ENCODE data around the gene NRP1.
A peak's percentile ranks its signal among the peaks of the same experiment; 100 is the strongest.
"Not testable (repeated sequence)": the region's sequence is repeated elsewhere in the genome, so short reads cannot be mapped to it uniquely, and the experiment has no call there.

The NRP1 gene

DNA sequence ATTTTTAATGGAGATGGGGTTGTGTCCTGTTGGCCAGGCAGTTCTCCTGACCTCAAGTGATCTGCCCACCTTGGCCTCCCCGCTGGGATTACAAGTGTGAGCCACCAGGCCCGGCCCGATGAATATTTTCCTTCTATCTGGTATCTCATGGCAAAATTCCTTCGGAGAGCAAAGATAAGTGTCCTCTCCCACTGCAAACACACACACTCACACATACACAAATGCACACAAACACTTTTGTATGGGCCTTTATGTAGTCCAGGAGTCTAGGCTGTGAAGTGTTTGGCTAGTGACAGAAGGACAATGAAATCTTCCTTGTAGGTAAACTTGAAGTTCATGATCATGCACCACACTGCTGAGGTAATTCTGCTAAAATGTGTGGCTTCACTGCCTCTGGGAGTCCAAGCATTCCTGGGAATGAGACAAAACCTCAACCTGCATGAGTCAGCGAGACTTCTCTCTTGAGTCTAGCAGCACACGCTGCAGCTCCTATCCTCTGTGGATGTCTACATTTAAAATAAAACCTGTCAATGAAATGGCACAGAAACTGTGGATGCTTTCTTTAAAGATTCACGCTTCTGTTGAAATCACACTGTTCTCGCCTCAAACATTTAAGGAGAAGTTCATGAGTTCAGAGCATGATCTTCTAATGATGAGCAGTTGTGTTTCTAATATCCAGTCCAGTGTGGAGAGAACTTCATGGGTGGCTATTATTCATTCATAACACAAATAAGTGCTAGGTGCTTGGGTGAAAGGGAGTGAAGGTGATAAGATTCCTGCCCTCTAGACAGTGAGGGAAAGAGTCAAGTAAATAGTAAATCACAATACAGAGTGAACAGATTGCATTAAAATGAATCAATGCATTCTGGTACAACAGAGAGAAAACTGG lies 96.5 kb downstream of the NRP1 start:
- DNase-seq (ENCODE audit: low spot score): peak; percentile 82

DNA sequence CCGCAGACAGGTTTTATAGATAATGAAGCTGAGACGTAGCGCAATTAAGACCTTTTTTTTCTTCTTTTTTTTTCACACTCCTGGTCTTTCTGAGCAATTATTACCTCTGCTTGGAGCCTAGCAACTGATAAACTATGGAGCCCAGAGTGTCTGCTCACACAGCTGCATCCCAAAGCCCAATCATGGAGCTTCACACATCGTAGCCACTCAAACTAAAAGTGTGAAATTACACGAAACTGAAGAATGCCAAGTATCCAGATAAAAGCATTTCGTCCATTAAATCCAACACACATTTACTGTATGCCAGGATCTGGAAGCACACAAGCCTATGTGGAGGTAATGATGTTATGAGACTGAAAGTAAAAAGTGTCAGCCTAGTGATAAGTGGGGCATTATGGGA lies 97.6 kb downstream of the NRP1 start:
- no peak for DNase-seq (ENCODE audit: low spot score)

DNA sequence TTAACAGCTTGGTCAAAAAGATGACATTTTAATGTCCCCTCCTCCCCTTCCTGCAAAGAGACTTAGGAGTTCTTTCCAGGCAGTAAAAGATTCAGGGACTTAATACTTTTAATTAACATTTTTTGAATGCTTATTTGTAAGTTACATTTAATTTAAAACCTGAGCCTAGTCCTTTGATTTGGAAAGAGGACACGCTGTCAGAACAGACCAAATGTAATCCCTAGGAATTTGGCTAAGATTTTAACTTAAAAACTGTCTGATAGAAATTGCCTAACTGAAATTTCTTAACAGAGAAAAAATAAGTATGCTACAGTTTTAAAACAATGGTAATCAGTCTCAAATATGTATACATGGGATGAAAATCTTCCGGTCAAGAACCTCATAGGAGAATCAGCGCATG lies 98.5 kb downstream of the NRP1 start:
- DNase-seq (ENCODE audit: low spot score): no peak

DNA sequence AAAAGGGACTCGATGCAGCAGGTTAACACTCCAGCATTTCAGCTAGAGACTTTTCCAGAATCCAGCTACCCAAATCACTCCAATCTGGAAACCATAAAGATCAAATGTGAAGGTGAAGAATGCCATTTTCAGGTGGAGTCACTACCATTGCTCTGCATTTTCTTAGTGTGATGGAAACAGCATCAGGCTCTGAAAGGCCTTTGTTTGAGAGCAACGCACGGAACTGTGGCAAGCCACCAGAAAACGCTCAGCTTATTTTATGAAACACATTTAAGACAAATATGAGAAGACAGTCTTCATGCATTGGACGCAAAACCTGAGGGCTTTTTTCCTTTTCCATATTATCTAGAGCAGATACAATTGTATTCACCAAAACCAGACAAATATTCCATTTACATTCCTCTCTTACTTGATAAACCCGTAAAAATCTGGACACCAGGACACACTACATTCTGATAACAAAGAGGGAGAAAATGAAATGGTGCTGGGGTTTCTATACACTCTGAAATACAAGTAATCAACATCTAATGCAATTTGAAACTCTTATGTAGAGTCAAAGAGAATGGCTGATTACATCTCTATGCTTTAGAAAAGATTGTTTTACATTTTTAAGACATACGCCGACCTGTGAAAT lies 99.1 kb downstream of the NRP1 start:
- DNase-seq (ENCODE audit: low spot score): no peak

DNA sequence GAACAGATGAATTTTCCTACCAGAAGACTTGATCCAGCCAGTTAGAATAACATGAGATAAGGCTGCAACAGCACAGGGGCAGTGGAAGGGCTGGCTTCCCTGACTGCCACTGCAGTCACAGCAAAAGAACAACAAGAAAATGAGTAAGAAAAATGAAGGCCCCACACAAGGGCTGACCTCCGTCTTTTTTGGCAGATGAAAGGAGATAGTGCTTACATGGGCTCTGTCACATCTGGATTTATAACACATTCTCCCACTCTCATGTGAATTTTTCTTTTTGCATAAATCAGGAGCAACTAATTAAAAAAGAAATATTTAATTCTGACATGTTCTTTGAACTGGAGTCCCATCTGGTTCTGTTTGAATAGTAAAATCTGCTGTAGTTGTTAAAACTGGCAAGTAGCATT lies 99.6 kb downstream of the NRP1 start:
- DNase-seq (ENCODE audit: low spot score): no peak

DNA sequence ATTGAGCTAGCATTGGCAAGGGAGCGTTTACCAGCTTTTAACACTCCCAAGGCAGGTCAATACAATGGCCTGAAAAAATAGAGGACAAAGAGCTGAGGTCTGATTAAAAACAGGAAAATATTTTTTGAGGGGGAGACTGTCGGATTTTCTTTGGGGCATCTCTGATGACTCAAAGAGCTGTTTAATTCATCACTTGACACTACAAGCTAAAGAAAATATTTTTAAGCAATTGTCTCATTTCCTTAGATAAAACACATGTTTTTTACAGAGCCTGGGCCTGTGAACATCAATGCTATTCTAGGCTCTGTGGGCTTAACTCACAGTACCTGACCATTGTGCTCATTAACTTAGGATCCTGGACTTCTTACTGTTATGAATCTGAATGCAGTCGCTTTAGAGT lies 100.8 kb downstream of the NRP1 start:
- no peak for DNase-seq (ENCODE audit: low spot score)

DNA sequence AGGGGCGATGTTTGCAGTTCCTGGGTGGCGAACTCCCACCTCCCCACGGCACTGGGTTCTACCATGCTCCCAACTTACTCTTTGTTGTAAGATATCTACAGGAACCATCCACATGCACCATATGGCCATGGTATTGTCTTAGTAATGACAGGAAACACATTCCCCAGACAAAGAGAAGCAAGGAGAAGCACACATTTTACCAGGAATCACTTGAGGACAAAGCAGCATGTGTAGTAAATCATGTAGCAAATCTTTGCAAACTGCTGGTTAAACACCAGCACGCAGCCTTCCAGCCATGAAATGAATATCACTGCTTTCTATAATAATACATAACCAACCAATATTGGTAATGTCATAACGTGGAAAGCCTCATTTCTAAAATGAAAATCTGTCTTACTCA lies 101.2 kb downstream of the NRP1 start:
- DNase-seq (ENCODE audit: low spot score): no peak

DNA sequence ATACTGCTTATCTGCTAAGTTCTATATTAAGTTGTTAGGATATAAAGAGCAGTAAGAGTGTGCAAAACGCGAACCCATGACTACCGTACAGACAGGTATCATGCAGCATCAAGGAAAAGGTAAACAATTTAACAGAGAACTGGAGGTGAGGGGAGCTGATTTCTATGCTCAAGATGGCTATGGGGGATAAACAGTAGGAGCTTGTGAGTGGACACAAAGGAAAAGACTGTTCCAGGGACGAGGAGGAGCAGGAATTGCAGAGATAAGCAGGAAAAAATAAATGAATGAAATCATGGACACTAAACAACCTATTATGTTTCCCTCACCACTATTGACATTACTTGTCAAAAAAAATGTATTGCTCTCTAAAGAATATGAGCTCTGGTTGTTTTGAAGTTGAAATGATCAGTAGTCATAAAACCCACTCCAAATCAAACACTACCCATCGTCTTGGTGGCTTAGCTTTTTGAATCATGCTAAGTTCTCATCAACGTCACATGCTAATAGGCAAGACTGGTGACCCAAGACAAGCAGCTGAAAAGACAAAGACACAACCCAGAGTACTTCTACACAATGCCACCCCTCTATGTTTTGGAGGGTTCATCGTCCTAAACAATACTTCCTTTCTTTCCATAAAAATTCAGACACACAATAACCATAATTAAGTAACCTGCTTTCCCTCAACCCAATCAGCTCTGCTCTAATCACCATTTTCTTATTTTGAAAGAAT lies 102.7 kb downstream of the NRP1 start:
- no peak for DNase-seq (ENCODE audit: low spot score)

DNA sequence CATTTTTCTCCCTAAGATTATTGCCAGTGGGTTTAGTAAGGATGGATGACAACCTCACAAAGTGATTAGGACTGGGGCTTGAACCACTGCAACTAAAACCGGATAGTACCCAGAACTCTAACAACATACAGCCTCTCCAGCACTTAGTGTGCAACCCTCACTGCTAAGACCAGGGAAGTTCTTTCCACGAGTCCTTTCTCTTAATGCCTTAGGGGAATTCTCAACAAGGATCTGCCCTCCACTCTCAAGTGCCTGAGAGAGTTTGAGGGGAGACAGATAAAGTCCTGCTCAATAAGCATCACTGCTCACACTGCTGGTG lies 104.6 kb downstream of the NRP1 start:
- DNase-seq (ENCODE audit: low spot score): no peak

DNA sequence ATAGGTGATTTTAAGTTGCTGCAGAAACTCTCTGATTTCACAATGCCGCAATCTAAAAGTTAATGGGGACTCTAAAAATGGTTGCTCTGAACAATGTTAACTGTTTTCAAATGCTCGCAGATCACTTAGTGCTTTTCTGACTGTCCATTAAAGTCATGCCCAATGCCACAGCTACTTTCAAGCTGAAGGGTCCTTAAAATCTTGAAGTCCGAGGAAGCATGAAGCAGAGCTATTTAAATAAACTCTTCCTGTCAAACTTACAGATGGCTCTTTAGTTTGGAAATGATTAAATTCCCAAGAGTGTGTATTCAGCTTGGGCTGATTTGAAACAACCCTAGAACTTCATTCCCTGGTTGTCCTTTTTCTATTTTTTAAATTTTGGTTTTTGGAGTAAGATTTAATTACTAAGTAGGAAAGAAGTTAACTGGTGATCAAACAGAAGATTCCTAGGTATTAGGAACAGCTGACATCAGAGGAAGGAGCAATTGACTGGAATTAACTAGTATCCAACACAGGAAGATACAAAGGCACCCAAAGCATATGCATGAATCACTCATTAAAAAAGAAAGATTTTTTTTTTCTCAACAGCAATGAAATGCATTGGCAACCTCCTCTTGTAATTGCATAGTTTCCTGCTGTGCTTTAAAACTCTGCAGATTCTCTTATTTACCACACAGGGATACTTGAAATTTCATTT lies 105.1 kb downstream of the NRP1 start:
- no peak for DNase-seq (ENCODE audit: low spot score)

DNA sequence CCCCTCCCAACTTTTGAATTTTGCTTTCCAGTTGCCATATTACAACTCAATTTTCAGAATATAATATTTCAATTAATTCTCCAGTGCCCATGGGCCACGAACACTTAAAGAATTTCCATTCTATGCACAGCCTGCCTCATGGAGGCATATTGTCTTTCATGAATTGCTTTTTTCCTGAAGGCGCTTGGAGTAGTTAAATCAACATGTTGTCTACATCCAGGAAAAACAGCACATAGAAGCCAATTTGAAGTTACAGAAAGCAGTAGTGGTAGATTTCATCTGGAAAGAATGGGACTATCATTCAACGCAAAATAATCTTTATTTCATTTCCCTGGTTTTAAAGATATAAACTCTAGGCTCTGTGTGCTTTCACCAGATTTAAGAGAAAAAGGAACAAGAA lies 106.0 kb downstream of the NRP1 start:
- DNase-seq (ENCODE audit: low spot score): no peak

DNA sequence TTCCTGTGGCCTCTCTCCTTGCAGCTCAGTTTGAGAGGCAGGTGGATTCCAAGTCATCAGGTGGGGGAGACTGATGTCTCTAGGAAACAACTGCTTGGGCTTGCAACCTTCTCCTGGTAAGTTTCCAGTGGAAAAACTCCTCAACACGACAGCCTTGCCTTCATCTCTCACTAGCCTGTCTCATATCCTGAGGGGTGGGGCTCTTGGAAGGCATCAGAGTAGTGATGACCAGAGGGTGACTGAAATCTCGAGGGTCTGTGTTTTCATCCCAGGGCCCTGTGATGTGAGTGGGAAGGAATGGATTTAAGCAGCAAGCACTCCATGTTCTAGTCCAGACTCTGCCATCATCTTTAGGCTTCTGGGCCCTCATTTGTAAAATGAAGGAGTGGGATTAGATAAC lies 107.0 kb downstream of the NRP1 start:
- DNase-seq (ENCODE audit: low spot score): no peak

DNA sequence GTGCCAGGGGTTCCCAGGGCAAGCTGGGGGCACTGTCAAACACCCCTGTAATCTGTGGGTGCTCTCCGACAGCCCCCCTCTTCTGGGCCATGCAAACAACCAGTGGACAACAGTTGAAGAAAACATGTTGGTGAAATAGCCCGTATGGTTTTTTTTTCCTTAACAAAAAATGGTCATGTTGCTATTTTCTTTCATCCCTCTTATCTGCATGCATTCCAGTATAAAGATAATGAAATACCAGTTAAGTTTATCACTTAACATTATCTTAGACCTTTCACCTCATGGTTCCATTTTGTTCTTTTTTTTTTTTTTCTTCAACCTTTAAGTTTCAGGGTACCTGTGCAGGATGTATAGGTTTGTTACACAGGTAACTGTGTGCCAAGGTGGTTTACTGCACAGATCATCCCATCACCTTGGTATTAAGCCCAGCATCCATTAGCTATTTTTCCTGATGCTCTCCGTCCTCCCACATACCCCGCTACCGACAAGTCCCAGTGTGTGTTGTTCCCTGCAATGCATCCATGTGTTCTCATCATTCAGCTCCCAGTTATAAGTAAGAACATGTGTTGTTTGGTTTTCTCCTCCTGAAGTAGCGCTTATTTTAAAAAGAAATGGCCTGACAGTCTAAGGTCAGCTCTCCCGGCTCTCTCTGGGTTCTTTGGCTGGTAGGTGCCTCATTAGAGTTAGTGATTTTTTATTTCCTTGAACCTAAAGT lies 110.1 kb downstream of the NRP1 start:
- no peak for DNase-seq (ENCODE audit: low spot score)

DNA sequence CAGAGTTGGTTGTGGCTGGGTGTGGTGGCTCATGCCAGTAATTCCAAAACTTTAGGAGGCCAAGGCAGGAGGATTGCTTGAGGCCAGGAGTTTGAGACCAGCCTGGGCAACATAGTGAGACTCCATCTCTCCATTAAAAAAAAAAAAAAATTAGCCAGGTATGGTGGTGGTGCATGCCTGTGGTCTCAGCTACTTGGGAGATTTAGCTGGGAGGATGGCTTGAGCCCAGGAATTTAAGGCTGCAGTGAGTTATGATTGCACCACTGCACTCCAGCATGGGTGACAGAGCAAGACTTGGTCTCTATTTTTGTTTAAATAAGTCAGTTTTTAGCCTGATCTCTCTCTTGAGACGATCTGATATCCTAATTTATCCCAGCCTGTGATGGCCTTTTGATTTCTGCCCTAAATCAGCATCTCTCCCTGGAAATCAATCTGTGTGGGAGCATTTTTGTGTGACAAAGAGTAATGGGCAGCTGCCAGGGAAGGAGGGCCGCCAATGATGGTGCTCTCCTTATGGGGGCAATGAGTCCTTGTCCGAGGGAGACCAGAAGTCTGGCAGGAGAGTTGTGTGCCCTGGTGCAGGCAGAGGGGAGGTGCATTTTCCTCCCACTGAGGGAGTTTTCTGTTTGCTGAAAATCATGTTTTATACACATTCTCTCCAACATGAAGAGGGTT lies 111.0 kb downstream of the NRP1 start:
- DNase-seq (ENCODE audit: low spot score): no peak

DNA sequence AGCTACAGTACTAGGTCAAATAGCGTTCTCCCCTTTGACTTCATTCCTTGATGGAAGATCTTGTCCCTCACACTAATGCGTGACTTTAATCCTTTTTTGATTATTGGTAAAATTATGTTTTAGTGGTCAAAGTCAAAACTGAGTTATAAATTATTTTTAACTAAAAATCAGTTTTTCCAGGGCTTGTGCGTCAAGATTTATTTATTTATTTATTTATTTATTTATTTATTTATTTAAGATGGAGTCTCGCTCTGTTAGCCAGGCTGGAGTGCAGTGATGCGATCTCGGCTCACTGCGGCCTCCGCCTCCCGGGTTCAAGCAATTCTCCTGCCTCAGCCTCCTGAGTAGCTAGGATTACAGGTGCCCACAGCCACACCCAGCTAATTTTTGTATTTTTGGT lies 112.2 kb downstream of the NRP1 start:
- DNase-seq (ENCODE audit: low spot score): not testable (repeated sequence)

DNA sequence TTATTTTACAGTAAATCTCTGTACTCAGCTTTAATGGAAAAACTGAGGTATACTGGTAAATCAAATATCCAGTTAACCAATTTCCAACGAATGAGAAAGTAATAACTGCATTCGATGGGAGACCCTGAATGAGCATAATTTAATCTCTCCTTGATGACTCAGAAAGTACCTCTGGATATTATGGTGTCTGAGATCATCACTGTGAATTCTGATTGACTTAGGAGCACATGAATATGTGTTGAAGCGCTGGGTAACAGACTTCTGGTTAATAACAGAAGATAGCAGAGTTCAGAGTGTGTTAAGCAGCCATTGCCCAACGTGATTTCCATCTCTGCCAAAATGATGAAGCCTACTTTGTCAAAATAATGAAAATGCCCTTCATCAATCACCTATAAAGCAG lies 116.6 kb downstream of the NRP1 start:
- no peak for DNase-seq (ENCODE audit: low spot score)

DNA sequence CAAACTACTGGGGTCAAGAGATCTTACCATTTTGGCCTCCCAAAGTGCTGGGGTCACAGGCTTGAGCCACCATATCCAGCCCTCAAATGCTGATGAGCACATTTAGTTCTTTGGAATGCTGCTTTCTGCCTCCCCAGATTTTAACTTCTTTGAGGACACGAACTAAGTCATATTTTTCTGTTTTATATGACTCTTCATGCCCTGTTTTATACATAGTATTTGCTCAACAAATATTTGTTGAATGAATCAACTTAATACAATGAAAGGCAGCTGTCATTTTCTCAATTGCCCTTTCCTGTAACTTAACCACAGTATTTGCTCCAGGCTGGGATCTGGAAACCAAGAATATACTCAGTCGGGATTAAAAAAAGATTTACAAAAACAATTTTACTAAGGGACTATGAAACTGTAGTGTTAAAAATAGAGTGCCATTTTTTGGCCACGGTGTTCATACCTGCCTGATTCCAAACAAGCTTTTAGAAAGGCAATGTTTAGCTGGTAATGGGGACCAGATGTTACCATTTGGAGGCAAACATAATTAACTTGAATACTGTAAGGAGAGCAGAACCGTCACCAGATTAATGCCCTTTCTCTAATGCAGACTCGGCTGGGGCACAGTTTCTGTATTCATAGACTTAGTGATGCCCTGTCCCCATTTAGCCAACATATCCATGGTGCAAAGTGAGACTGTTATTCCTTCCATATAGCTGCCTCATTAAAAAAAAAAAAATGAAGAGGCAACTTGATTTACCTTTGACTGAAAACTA lies 117.6 kb downstream of the NRP1 start:
- DNase-seq (ENCODE audit: low spot score): no peak

DNA sequence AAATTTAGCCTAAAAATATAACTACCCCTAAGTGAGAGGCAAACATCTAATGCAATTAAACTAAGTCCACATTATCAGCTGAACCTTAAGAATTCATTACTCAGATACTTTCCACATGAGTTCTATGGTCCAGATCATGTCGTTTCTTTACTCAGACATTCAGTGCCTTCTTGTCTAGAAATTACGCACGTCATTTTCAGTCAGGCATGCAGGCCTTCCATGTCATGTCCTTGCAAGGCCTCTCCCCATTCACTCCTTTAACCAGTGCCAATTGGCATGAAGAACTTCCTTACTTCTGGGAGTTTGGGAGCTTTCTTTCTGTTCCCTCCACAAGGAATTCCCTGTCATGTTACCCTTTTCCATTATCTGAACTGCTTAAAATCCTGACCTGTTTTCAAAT lies 118.8 kb downstream of the NRP1 start:
- DNase-seq (ENCODE audit: low spot score): no peak

DNA sequence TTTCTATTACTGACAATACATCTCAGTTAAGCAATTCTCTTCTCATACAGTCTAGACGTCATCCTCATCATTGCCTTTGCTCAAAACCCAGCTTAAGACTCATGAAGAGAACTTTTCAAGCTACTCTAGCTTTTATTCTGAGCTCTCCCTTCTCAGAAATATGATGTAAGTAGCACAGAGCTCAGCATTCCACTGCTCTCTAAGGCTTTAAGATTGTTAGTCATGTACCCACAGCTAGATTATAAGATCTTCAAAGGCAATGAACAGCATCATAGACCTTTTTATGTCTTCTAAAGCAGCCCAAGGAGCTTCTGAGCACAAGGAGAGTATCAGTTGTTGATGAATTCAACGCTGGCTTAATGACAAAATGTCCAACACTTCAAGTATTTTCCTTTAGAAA lies 119.3 kb downstream of the NRP1 start:
- DNase-seq (ENCODE audit: low spot score): no peak

DNA sequence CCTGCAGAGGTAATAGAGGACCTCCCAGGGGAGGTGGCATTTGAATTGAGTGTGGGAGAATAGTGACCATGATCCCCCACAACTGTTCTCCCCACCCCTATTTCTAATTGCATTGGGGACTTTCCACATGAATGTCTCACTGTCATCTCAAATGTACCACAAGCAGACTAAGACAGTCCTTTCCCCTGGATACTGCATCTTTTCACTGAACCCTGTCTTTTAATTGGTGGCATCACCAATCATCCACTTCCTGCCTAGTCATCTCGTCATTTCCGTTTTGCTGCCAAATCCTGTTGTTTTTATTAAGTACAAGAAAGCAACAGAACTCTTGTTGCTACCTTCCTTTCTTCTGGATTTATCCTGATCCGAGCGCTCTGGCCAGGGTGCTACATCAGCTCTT lies 120.3 kb downstream of the NRP1 start:
- no peak for DNase-seq (ENCODE audit: low spot score)
